HG03060 (cell line): ENCODE data around the gene PSMD1.

Source experiments
- ATAC-seq: cut with Tn5 transposase; IDR thresholded peaks from one replicate; pipeline ENCODE4 v1.9.1; 2021; ENCODE audit warnings: low read depth, moderate number of reproducible peaks; ENCODE audit not compliant: unreplicated experiment

PSMD1 gene

GRCh38 chr2:231033147-231034132, 23.2 kb upstream of the PSMD1 start:
- no peak for ATAC-seq

- ATAC-seq, result no peak
These were observed 22.3 kb upstream of the PSMD1 start for GRCh38 chr2:231034291-231034882.

- ATAC-seq, result no peak
These were observed 20.5 kb upstream of the PSMD1 start for GRCh38 chr2:231036131-231036530.

DNA sequence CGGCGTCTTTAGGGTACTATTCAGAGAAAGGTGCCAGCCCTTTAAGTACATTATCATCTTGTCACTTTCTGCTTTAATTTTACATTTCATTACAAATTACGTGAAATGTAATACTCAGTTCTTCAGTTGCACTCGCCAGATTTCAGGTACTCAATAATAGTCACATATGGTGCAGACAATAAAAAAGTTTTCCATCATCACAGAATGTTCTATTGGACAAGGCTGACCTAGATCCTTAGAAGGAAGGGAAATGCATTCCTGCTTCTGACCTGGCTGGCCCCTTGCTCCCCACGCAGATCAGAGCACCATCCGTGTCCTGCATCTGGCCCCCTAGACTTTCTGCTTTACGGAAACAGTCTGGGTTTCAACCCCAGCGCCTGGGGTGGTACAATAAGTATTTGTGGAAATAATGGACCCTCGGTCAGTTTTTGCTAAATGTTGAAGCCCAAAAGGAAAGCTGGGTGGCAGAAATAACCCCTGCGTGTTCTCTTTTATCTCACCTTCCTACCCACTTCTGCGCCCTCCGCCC, 20.0 kb upstream of the PSMD1 start:
- no peak for ATAC-seq

GRCh38 chr2:231037202-231037730, 19.4 kb upstream of the PSMD1 start, which contains the start of gene C2orf72:
Gene C2orf72, plus strand, starts transcription at chr2:231037523. Its CDS starts 43 bp downstream, at chr2:231037566.
- ATAC-seq, result no peak

DNA sequence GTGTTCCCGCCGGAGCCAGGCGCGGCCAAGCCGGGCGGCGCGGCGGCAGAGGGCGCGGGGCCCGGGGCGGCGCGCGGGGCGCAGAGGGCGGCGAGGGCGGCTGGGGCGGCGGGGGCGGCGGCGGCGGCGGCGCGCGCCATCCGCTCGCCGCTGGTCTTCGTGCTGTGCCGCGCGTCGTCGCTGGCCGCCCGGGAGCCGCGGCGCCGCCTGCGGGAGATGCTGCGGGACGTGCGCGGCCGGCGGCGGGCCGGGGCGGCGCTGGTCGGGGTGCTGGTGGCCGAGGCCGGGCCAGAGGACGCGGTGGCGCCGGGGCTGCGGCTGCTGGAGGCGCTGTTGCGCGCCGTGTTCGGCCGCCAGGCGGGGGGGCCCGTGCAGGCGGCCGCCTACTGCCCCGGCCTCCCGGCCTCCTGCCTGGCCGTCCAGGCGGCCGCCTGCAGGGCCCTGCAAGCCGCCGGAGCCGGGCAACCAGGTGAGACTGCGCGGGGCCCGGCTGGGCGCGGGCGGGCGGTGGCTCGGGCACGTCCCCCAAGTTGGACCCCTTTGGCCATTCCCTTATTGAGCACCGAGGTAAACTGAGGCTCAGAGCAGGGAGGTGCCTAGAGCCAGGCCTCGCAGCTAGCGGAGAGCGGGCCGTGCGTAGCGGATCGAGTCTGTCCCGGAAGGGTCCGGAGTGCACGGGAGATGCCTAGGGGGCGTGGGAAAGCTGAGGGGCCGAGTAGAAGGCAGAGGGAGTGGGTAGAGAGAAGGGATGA, 18.8 kb upstream of the PSMD1 start:
- no peak for ATAC-seq

GRCh38 chr2:231038483-231039293, 18.0 kb upstream of the PSMD1 start:
- no peak for ATAC-seq

- no peak for ATAC-seq
These were observed 17.4 kb upstream of the PSMD1 start for GRCh38 chr2:231039294-231039664.

- no peak for ATAC-seq
These were observed 16.8 kb upstream of the PSMD1 start for GRCh38 chr2:231039821-231040364.

- ATAC-seq, result no peak
These were observed 15.5 kb upstream of the PSMD1 start for GRCh38 chr2:231041061-231041689.

DNA sequence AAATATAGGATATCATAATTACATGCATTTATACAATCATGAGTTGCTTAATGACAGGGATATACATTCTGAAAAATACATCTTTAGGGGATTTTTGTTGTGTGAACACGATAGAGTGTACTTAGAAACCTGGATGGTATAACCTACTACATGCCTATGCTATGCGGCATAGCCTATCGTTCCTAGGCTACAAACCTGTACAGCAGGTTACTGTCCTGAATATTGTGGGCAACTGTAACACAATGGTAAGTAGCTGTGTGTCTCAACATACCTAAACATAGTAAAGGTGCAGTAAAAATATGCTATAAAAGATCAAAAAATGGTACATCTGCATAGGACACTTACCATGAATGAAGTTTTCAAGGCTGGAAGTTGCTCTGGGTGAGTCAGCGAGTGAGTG, 12.9 kb upstream of the PSMD1 start:
- ATAC-seq, result no peak

DNA sequence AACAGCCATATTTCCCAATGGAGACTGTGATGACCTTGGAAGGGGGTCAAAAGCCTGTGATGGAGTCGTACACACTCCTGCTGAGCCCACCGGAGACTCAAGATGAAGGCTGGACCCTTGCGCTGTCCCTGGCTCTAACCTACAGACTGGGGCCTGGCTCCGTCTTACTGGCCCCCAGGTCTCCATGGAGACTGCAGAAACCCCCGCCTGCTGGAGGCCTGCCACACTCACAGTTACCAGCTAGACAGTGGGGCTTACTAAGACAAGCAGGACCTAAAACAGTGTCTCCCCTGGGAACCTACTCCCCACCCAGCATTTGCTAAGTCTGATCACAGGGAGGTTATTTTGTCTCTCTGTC, 9.8 kb upstream of the PSMD1 start:
- ATAC-seq, result no peak

DNA sequence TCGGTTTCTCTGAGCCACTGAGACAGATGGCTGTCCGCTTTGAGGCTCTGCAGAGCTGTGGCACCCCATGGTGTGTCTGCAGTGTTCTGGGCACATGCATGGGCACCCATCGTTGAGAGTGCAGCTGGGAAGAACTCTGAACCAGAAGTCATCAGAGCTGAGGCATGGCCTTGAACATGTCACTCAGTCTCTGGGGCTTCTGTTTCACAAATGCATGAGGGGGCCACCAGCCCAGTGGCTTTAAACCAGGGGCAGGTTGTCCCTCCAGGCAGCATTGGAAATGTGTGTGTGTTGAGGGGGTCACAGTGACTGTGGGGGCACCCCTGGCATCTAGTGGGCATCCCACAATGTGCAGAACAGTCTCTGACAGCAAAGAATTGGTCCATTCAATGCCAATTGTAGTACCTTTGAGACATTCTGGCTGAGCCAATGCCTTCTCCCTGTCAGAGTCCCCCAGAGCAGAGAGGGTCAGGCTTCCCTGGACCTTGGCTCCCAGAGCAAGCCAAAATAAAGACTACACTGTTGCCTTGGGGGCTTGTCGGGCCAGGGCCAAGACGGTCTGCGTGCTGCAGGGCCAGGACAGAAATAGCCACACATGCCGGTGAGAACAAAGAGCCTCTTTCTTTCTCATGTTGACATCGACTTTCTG, 9.3 kb upstream of the PSMD1 start:
- ATAC-seq, result no peak

- ATAC-seq, result no peak
These were observed 8.4 kb upstream of the PSMD1 start for GRCh38 chr2:231047923-231048915.

- no peak for ATAC-seq
These were observed 7.2 kb upstream of the PSMD1 start for GRCh38 chr2:231049286-231050017.

DNA sequence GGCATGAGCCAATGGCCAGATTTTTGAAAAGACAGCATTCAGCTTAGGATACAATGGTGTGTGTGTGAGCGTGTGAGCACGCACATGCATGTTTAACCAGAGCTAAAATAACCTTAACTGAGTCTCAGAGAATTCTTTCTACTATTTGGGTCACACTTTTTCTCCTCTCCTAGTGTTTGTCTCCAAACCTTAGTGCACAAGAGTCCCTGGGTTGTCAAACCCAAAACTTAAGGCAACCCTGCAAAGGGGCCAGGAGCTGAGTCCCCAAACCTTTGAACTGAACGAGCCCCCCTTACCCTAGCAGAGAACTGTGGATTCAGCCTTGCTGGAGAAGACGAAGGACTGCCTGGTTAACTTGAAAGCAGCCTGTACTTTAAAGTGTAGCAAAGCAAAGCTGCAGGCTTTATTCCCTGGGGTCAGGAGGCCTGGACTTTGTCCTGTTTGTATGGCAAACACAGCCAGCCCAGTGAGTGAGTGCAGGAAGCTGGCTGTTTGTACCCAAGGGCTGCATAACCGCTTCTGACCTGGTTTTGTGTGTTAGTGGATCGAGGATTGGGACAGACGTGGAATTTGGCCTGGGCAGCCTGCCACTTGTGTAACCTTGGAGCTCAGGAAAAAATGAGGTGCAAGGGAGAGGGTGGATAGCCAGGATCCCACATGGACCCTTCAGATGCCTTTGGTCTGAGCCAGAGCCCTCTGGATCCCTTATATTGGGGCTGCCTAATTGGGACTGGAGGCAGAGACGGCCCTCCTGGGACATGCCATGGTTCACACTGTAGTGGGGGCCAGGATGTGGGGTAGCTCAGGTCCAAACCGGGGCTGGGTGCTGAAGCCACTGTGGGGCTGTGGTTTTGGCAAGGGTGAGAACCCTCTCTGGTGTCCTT, 6.4 kb upstream of the PSMD1 start:
- no peak for ATAC-seq
